Ovary (tissue), 3 donors: ENCODE results near the gene FAT1.

Experiments used
- CTCF ChIP-seq, 3 donors: fragments of 450-650 bp in 2 of 3; fragments of 200-600 bp in 1 of 3; IDR thresholded peaks; one replicate each; pipeline versions ENCODE4 v1.5.1 to v1.8.0; 2016 to 2022; ENCODE audit warnings: antibody characterized with exemption in 3 of 3, mild to moderate bottlenecking in 1 of 3
- EP300 ChIP-seq: sonication (generic); formaldehyde crosslinking; IDR thresholded peaks from one replicate; pipeline ENCODE4 v1.6.1; 2017; ENCODE audit warnings: antibody characterized with exemption
- POLR2A ChIP-seq: fragments of 450-650 bp; IDR thresholded peaks from one replicate; pipeline ENCODE4 v1.6.1; 2017; ENCODE audit warnings: antibody characterized with exemption, mild to moderate bottlenecking, moderate library complexity
- donor health status: DM: no; HTN: no; CAD: no.

GRCh38 chr4:186757696-186758355, 34.2 kb upstream of the FAT1 start:
- TF ChIP-seq CTCF (IDR thresholded peaks at IDR 0.05) (no peak), POLR2A (no peak), EP300 (no peak)
